ENCODE data around the gene KIF6.

DNA sequence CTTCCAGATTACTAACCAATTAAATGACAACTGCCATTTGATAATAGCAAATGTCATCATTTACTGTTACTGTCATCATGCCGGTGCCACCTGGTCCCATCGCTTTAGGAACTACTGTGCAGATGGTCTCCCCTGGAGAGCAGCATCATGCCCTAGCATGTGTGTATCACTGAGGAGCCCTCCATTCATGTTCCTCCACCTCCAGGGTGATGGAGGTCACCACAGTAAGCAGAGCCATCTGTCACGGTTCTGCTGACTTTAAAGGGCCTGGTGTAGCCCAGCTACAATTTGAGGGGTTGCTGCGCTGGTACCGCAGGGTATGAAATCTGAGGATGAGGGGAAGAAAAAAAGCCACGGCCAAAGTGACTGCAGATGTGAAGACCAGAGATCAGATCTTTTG lies 283.9 kb downstream of the KIF6 start:
- TF ChIP-seq, protein P1, sequence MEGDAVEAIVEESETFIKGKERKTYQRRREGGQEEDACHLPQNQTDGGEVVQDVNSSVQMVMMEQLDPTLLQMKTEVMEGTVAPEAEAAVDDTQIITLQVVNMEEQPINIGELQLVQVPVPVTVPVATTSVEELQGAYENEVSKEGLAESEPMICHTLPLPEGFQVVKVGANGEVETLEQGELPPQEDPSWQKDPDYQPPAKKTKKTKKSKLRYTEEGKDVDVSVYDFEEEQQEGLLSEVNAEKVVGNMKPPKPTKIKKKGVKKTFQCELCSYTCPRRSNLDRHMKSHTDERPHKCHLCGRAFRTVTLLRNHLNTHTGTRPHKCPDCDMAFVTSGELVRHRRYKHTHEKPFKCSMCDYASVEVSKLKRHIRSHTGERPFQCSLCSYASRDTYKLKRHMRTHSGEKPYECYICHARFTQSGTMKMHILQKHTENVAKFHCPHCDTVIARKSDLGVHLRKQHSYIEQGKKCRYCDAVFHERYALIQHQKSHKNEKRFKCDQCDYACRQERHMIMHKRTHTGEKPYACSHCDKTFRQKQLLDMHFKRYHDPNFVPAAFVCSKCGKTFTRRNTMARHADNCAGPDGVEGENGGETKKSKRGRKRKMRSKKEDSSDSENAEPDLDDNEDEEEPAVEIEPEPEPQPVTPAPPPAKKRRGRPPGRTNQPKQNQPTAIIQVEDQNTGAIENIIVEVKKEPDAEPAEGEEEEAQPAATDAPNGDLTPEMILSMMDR (IDR thresholded peaks at IDR 0.05), result no peak
- TF ChIP-seq EZH2phosphoT487 (IDR thresholded peaks at IDR 0.05), result no peak

Measured in neural progenitor cell (in vitro differentiated cells).